Duodenal mucosa (tissue), 2 donors: ENCODE results near the gene HMGCLL1.

ENCODE experiments used
- H3K27ac ChIP-seq: one replicate; pipeline ENCODE4 v1.7.0; 2013; ENCODE audit warnings: low read depth, low read length
- H3K27me3 ChIP-seq, 2 donors: one replicate each; pipeline ENCODE4 v1.7.0; 2013; ENCODE audit warnings: low read length in 2 of 2, control low read depth in 1 of 2; ENCODE audit not compliant: insufficient read depth in 2 of 2, control insufficient read depth in 1 of 2
- H3K36me3 ChIP-seq, 2 donors: one replicate each; pipeline ENCODE4 v1.7.0; 2013; ENCODE audit warnings: low read length in 2 of 2, control low read depth in 1 of 2; ENCODE audit not compliant: insufficient read depth in 2 of 2, control insufficient read depth in 1 of 2
- H3K4me1 ChIP-seq, 2 donors: one replicate each; pipeline ENCODE4 v1.7.0; 2013; ENCODE audit warnings: low read length in 2 of 2, control low read depth in 1 of 2; ENCODE audit not compliant: insufficient read depth in 2 of 2, control insufficient read depth in 1 of 2
- H3K4me3 ChIP-seq, 2 donors: one replicate each; pipeline ENCODE4 v1.7.0; 2013; ENCODE audit warnings: low read length in 2 of 2, low read depth in 1 of 2
- H3K9ac ChIP-seq, 2 donors: one replicate each; pipeline ENCODE4 v1.7.0; 2013; ENCODE audit warnings: low read length in 2 of 2, low read depth in 1 of 2
- H3K9me3 ChIP-seq, 2 donors: one replicate each; pipeline ENCODE4 v1.7.0; 2013; ENCODE audit warnings: low read length in 2 of 2, control low read depth in 1 of 2; ENCODE audit not compliant: control insufficient read depth in 1 of 2

The HMGCLL1 gene

DNA sequence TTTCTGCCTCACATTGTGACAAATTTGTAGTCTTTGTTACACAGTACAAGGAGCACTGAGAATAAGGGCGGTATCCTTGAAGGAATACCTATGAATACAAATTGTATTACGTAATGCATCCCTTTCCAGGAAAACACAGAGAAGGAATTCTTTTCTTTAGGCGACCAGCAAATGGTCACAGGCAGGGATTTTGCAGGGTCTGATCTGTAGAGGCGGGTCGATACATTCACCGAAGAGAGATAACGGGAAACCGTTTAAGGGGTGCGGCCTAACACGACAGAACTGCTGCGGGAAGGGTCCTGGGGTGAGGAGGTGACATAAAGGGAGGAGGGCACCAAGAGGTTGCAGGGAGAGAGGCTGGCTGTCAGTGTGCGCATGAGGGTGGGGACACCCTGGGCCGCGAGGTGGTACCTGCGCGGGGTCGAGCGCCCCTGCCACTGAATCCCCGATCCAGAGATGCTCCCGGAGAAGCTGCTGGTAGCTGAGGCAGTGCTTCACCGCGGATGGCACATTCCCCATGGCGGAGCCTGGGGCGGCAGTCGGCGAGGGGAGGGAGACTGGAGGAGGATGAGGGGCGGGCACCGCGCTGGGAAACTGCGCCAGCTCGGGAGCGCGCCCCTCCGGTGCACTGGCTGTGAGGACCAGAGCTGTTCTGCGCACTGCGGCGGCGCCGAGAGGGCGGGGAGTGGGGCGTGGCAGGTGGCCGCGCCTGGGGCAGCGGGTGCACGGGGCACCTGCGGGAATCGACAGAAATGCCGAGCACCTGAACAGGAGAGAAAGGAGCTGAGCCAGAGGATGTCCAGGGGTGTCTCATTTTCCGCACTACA is at the start of gene HMGCLL1:
HMGCLL1 (minus strand) TSS at position 656 of the 827 bp plus-strand sequence; CDS start at position 519, 137 bp downstream.
- no peak within 1 kb of the TSS for H3K27ac ChIP-seq
- no peaks in the 10 kb centered on the region for H3K36me3 ChIP-seq
- no peaks in the 10 kb centered on the region for H3K9me3 ChIP-seq
- H3K27me3 ChIP-seq = no peaks in the 10 kb centered on the region
- peak within 1 kb of the TSS; percentile 34 to 43 for H3K4me3 ChIP-seq
- no peak within 1 kb of the TSS for H3K9ac ChIP-seq
- H3K4me1 ChIP-seq = no peaks in the 10 kb centered on the region

DNA sequence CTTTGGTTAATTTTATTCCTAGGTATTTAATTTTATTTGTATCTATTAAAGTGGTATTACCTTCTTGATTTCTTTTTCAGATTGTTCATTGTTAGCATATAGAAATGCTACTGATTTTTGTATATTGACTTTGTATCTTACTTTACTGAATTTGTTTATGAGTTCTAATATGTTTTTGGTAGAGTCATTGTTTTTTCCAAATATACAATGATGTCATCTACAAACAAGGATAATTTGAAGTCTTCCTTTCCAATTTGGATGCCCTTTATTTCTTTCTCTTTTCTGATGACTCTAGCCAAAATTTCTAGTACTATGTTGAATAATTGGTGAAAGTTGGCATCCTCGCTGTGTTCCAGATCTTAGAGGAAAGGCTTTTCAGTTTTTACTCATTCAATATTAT is 43.0 kb upstream of the HMGCLL1 start:
- H3K9me3 ChIP-seq = no peaks in the 10 kb centered on the region
- no peaks in the 10 kb centered on the region for H3K4me1 ChIP-seq
- no peak overlapping the region for H3K27ac ChIP-seq
- no peaks in the 10 kb centered on the region for H3K36me3 ChIP-seq
- no peak overlapping the region for H3K4me3 ChIP-seq
- no peak overlapping the region for H3K9ac ChIP-seq
- H3K27me3 ChIP-seq = no peaks in the 10 kb centered on the region

DNA sequence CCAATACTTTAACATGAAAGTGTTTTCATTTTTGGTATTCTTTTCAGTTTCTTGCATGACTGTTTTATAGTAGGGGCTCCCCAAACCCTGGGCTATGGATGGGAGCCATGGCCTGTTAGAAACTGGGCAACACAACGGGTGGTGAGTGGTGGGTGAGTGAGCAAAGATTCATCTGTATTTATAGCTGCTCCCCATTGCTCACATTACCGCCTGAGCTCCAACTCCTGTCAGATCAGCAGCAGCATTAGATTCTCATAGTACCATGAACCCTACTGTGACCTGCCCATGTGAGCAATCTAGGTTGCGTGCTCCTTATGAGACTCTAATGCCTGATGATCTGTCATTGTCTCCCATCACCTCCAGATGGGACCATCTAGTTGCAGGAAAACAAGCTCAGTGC is 42.3 kb upstream of the HMGCLL1 start:
- H3K36me3 ChIP-seq = no peaks in the 10 kb centered on the region
- H3K9me3 ChIP-seq = no peaks in the 10 kb centered on the region
- no peaks in the 10 kb centered on the region for H3K27me3 ChIP-seq
- H3K4me1 ChIP-seq = no peaks in the 10 kb centered on the region
- no peak overlapping the region for H3K9ac ChIP-seq
- H3K27ac ChIP-seq = no peak overlapping the region
- H3K4me3 ChIP-seq = no peak overlapping the region

DNA sequence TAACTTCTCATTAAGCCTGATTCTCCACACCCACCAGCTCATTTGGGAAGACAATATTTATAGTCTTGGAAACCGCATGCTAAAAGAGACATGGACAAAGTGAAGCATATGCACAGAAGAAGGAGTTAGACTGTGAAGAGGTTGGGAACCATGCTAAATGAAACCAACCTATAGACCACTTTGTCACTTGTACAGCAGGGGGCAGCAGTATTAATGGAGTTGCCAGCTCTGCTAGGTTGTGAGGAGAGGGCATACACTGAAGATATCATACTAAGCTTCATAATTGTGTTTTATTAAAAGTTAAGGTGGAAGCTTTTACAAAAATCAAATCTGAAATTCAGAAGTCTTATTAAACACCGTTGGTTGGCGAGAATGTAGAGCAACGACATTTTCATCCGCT is 38.3 kb upstream of the HMGCLL1 start:
- H3K9me3 ChIP-seq = no peaks in the 10 kb centered on the region
- H3K27me3 ChIP-seq = no peaks in the 10 kb centered on the region
- H3K4me3 ChIP-seq = no peak overlapping the region
- H3K27ac ChIP-seq = no peak overlapping the region
- no peaks in the 10 kb centered on the region for H3K4me1 ChIP-seq
- H3K36me3 ChIP-seq = no peaks in the 10 kb centered on the region
- H3K9ac ChIP-seq = no peak overlapping the region

DNA sequence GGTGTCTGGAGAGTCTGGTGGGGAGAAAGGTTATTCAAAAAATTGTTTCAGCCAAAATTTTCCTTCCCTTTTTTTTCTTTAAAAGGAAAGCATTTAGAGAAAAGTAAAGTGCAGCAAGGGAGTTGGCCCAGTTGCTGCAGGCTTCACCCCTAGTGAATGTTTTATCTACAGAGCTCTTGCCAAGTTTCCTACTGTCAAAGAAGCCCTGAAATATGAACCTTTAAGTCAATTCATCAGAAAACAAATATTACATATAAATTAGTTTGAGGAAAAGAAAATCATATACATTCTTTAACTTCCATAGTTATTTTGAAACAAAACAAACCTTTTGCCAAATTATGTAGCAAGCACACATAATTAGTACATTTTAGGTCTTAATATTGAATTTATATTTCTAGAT is 25.0 kb upstream of the HMGCLL1 start:
- no peaks in the 10 kb centered on the region for H3K27me3 ChIP-seq
- H3K4me3 ChIP-seq = no peak overlapping the region
- no peak overlapping the region for H3K27ac ChIP-seq
- no peaks in the 10 kb centered on the region for H3K36me3 ChIP-seq
- H3K4me1 ChIP-seq = no peaks in the 10 kb centered on the region
- no peaks in the 10 kb centered on the region for H3K9me3 ChIP-seq
- H3K9ac ChIP-seq = no peak overlapping the region

DNA sequence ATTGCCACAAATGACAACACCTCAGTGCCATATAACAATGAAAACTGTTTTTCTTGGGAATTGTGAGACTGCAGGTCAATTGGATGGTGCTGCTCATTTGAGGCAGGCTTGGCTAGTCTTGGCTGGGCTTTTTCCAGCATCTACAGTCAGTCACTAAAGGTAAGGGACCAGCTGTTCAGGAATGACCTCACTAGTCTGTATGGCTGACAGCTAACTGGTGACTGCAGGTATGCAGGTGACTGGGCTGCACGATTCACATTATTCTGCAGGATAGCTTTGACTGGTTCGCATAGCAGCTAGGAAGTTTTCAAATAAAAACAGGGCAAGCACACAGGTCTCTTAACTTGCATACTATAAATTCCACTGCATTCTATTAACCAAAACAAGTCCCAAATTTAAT is 22.1 kb upstream of the HMGCLL1 start:
- no peak overlapping the region for H3K4me3 ChIP-seq
- no peaks in the 10 kb centered on the region for H3K27me3 ChIP-seq
- H3K27ac ChIP-seq = no peak overlapping the region
- no peaks in the 10 kb centered on the region for H3K9me3 ChIP-seq
- H3K9ac ChIP-seq = no peak overlapping the region
- no peaks in the 10 kb centered on the region for H3K36me3 ChIP-seq
- no peaks in the 10 kb centered on the region for H3K4me1 ChIP-seq

DNA sequence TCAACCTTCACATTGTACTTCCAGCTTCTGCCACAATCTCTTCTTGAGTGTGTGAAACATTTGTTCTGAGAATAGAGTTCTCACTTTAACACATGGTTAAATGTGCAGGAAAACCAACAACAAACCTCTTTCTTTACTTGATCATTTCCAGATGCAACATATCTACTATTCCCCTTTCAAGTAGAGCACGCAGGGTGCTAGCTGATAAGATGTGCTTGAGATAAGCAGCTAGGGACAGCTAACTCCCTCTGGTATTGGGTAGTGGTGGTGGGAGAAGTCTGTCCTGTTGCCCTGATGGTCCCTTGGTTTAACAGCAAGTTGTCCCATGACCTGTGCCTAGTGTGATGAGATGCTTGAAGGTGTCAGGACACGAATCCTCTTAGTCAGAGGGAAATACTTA is 15.4 kb upstream of the HMGCLL1 start:
- Histone ChIP-seq H3K4me3 (no peak overlapping the region), H3K4me1 (no peaks in the 10 kb centered on the region), H3K9ac (no peak overlapping the region)

DNA sequence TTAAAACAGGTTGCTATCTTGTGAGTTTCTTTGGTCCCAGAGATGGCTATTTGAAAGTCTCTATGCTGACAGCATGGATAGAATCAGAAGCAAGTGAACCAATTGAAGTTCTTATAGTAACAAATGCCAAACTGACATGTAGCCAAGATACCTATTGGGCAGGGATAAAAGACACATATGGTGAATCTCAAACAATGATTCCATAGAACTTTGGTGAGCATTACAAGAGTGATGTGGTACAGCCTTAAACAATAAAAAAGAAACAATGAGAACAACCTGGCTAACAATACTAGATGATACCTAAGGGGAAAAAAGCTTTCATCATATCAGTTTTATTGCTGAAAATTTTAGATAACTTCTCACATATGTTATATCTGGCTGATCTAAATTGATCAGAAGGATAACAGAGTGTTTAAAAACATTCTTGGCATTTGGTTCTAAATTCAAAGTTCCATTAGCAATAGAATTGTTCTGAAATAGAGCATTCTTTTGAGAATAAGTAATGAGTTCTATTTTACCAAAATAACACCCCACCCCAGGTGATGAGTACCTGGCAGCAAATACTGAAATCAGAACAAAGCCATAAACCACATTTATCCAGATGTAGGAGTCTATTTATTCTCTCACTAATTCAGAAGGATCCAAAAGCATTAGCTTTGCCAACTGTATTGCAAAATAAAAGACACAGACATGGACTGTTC is 5.8 kb upstream of the HMGCLL1 start:
- no peaks in the 10 kb centered on the region for H3K27me3 ChIP-seq
- H3K4me3 ChIP-seq = no peak overlapping the region
- no peak overlapping the region for H3K27ac ChIP-seq
- no peaks in the 10 kb centered on the region for H3K36me3 ChIP-seq
- no peak overlapping the region for H3K9ac ChIP-seq
- no peaks in the 10 kb centered on the region for H3K4me1 ChIP-seq
- H3K9me3 ChIP-seq = no peaks in the 10 kb centered on the region

More for the DNA sequence above, 15.4 kb upstream of the HMGCLL1 start:
- no peaks in the 10 kb centered on the region for H3K9me3 ChIP-seq
- H3K36me3 ChIP-seq = no peaks in the 10 kb centered on the region
- no peaks in the 10 kb centered on the region for H3K27me3 ChIP-seq
- H3K27ac ChIP-seq = no peak overlapping the region

DNA sequence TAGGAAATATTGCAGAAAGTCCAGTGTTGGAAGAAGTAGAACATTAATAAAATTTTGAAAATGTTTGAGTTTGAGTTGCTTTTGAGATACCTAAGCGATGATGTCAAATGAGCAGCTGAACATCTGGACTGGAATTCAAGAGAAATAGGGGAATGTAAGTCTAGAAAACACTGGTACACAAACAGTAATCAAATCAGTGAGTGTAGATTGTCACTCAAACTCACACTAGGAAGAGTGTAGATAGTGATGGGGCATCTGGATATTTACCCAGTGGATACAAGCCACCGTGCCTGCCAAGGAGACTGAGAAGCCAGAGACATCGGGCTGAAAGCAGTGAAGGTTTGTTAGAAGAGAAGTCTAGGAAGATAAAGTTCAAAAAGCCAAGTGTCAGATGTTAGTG is 2.2 kb downstream of the HMGCLL1 start:
- no peak overlapping the region for H3K27ac ChIP-seq
- H3K27me3 ChIP-seq = no peaks in the 10 kb centered on the region
- H3K36me3 ChIP-seq = no peaks in the 10 kb centered on the region
- no peak overlapping the region for H3K9ac ChIP-seq
- no peaks in the 10 kb centered on the region for H3K9me3 ChIP-seq
- no peaks in the 10 kb centered on the region for H3K4me1 ChIP-seq
- no peak overlapping the region for H3K4me3 ChIP-seq

DNA sequence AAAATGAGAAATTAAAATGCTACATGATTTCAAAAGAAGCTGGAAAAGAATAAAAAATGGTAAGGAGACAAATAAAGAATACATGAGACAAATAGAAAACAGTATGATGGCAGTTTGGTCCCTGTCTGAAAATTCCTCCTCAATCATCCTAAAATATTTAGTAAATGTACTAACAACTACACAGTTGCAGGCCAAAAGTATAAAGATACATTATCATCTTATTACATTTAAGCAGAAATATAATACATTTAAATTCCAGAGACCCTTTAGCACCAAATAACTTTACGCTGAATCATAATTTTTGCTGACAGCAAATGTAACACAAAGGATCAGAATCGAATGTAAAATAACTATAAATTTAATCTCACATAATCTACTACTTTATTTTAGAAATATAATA is 4.4 kb downstream of the HMGCLL1 start:
- Histone ChIP-seq H3K9me3 (no peaks in the 10 kb centered on the region), H3K4me1 (no peaks in the 10 kb centered on the region), H3K27me3 (no peaks in the 10 kb centered on the region), H3K4me3 (no peak overlapping the region), H3K36me3 (no peaks in the 10 kb centered on the region), H3K27ac (no peak overlapping the region), H3K9ac (no peak overlapping the region)
